Hepatocyte (in vitro differentiated cells): ENCODE data around the gene HCRT. TPM values are rescaled to one million over a fixed set of nuclear protein-coding genes. Genes with fewer than 3 reads are reported as not detected.

Experiments
- DNase-seq: peaks from one replicate; pipeline ENCODE4 v3.0.0-alpha.2; 2016; ENCODE audit warnings: low spot score
- H2AFZ ChIP-seq: fragments of 200-600 bp; sonication (generic); 2 replicates; pipeline ENCODE4 v1.6.0; 2016; ENCODE audit warnings: antibody characterized with exemption, mild to moderate bottlenecking
- H3K27ac ChIP-seq: fragments of 200-600 bp; sonication (generic); 2 replicates; pipeline ENCODE4 v1.5.1; 2016; ENCODE audit warnings: mild to moderate bottlenecking
- H3K27me3 ChIP-seq: fragments of 200-600 bp; sonication (generic); 2 replicates; pipeline ENCODE4 v1.6.1; 2016
- H3K36me3 ChIP-seq: fragments of 200-600 bp; sonication (generic); replicated peaks from 2 replicates; pipeline ENCODE4 v1.5.1; 2016; ENCODE audit warnings: low read depth; ENCODE audit not compliant: insufficient read depth
- H3K4me1 ChIP-seq: fragments of 200-600 bp; sonication (generic); 2 replicates; pipeline ENCODE4 v1.5.1; 2016; ENCODE audit warnings: mild to moderate bottlenecking, moderate library complexity; ENCODE audit not compliant: insufficient read depth
- H3K4me2 ChIP-seq: fragments of 200-600 bp; sonication (generic); 2 replicates; pipeline ENCODE4 v1.6.0; 2016
- H3K4me3 ChIP-seq: fragments of 200-600 bp; sonication (generic); 2 replicates; pipeline ENCODE4 v1.5.1; 2016; ENCODE audit warnings: mild to moderate bottlenecking
- H3K79me2 ChIP-seq: fragments of 200-600 bp; sonication (generic); 2 replicates; pipeline ENCODE4 v1.6.0; 2017; ENCODE audit warnings: mild to moderate bottlenecking
- H3K9me2 ChIP-seq: fragments of 200-600 bp; sonication (generic); replicated peaks from 2 replicates; pipeline ENCODE4 v1.6.0; 2017; ENCODE audit warnings: mild to moderate bottlenecking; ENCODE audit not compliant: insufficient read depth
- H3K9me3 ChIP-seq: fragments of 200-600 bp; sonication (generic); 2 replicates; pipeline ENCODE4 v1.5.1; 2016; ENCODE audit warnings: low read depth, mild to moderate bottlenecking
- H4K20me1 ChIP-seq: fragments of 200-600 bp; sonication (generic); 2 replicates; pipeline ENCODE4 v1.6.0; 2016; ENCODE audit warnings: mild to moderate bottlenecking; ENCODE audit not compliant: insufficient read depth, poor library complexity, severe bottlenecking
- EZH2 ChIP-seq: fragments of 200-600 bp; sonication (generic); IDR thresholded peaks from 2 replicates; pipeline ENCODE4 v1.6.1; 2016; ENCODE audit warnings: antibody characterized with exemption, mild to moderate bottlenecking, borderline replicate concordance
- EZH2phosphoT487 ChIP-seq: fragments of 200-600 bp; sonication (generic); IDR thresholded peaks from one replicate; pipeline ENCODE4 v1.6.1; 2018; ENCODE audit warnings: antibody characterized with exemption, mild to moderate bottlenecking, low read depth, moderate library complexity; ENCODE audit not compliant: unreplicated experiment, severe bottlenecking
- WGBS: methylation state at CpG from one replicate; pipeline ENCODE4 v1.1.6; 2016; ENCODE audit warnings: low lambda C conversion rate; ENCODE audit errors: missing lambda C conversion rate; 5-methylcytosine and 5-hydroxymethylcytosine counted together
- polyA plus RNA-seq: library from polyadenylated mRNA; unstranded; fragments of >200 nt; fragmentation: Nextera tagmentation; extraction: Ambion mirVana; gene quantifications from 2 replicates; pipeline ENCODE4 v1.2.1, GENCODE V29; 2016
- total RNA-seq: library from RNA; depleted of rRNA; stranded (reverse); fragments of >200 nt; gene quantifications from 2 replicates; pipeline ENCODE4 v1.2.3, GENCODE V29; 2014
- TF ChIP-seq, protein P1 (sequence below): fragments of 200-600 bp; sonication (generic); IDR thresholded peaks from 2 replicates; pipeline ENCODE4 v1.5.1; 2016; ENCODE audit warnings: antibody characterized with exemption, mild to moderate bottlenecking; ENCODE audit not compliant: poor library complexity

Gene HCRT, protein sequence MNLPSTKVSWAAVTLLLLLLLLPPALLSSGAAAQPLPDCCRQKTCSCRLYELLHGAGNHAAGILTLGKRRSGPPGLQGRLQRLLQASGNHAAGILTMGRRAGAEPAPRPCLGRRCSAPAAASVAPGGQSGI
- total RNA-seq (not detected in 2 replicates), polyA plus RNA-seq (not detected in 2 replicates)

GRCh38 chr17:42184713-42185620 lies at the start of gene HCRT:
Gene HCRT, minus strand, starts transcription at chr17:42185452. Its CDS starts 87 bp downstream, at chr17:42185365.
- 71% methylated on average over 11 of the region's 11 CpGs for WGBS
- no peaks in the 10 kb centered on the region for H4K20me1 ChIP-seq
- TF ChIP-seq EZH2phosphoT487, result no peak
- TF ChIP-seq, protein P1, sequence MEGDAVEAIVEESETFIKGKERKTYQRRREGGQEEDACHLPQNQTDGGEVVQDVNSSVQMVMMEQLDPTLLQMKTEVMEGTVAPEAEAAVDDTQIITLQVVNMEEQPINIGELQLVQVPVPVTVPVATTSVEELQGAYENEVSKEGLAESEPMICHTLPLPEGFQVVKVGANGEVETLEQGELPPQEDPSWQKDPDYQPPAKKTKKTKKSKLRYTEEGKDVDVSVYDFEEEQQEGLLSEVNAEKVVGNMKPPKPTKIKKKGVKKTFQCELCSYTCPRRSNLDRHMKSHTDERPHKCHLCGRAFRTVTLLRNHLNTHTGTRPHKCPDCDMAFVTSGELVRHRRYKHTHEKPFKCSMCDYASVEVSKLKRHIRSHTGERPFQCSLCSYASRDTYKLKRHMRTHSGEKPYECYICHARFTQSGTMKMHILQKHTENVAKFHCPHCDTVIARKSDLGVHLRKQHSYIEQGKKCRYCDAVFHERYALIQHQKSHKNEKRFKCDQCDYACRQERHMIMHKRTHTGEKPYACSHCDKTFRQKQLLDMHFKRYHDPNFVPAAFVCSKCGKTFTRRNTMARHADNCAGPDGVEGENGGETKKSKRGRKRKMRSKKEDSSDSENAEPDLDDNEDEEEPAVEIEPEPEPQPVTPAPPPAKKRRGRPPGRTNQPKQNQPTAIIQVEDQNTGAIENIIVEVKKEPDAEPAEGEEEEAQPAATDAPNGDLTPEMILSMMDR, result no peak
- no peak for TF ChIP-seq EZH2
- H3K27ac ChIP-seq, result no peak within 1 kb of the TSS
- no peaks in the 10 kb centered on the region for H3K9me3 ChIP-seq
- H3K9me2 ChIP-seq, result no peaks in the 10 kb centered on the region
- peak within 1 kb of the TSS; percentile 96 for H2AFZ ChIP-seq
- peak within 1 kb of the TSS; percentile 95 for H3K4me2 ChIP-seq
- no peaks in the 10 kb centered on the region for H3K79me2 ChIP-seq
- no peak for DNase-seq
- H3K4me1 ChIP-seq, result peaks cover 17% of the 10 kb centered on the region
- no peaks in the 10 kb centered on the region for H3K36me3 ChIP-seq
- H3K4me3 ChIP-seq, result no peak within 1 kb of the TSS
- H3K27me3 ChIP-seq, result peaks cover 42% of the 10 kb centered on the region

DNA sequence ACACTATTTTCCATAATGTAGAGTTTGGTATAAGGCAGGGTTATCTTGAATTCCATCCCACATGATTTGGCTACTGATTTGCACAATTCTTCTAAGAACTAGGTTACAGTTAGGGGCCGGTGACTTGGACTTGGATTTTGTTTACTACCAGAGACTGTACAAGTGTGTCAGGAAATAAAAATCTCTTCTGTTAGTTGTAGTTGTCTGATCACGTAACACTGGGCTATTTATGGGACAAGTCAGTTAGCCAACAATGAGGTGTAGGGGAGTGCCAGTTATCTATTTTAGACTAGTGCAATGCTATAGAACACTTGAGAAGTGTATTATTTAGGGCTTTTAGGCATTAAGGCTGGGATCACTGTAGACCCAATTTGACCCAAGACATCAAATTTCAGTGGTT lies 48.7 kb upstream of the HCRT start:
- H3K27ac ChIP-seq, result no peak overlapping the region
- H4K20me1 ChIP-seq, result no peaks in the 10 kb centered on the region
- H3K27me3 ChIP-seq, result no peaks in the 10 kb centered on the region
- no peak overlapping the region for H3K4me2 ChIP-seq
- no peaks in the 10 kb centered on the region for H3K9me3 ChIP-seq
- no peaks in the 10 kb centered on the region for H3K36me3 ChIP-seq
- WGBS, result 93% methylated on average over 2 of the region's 2 CpGs
- H3K4me3 ChIP-seq, result no peak overlapping the region
- no peak overlapping the region for H2AFZ ChIP-seq
- DNase-seq, result no peak
- no peaks in the 10 kb centered on the region for H3K9me2 ChIP-seq
- H3K79me2 ChIP-seq, result peaks cover 67% of the 10 kb centered on the region
- H3K4me1 ChIP-seq, result no peaks in the 10 kb centered on the region
- TF ChIP-seq EZH2 (no peak), EZH2phosphoT487 (no peak)
- TF ChIP-seq, protein P1, result no peak

- Histone ChIP-seq H3K9me2 (no peaks in the 10 kb centered on the region), H3K79me2 (peaks cover 62% of the 10 kb centered on the region), H3K36me3 (no peaks in the 10 kb centered on the region), H3K4me2 (no peak overlapping the region), H4K20me1 (no peaks in the 10 kb centered on the region), H3K4me1 (no peaks in the 10 kb centered on the region), H2AFZ (no peak overlapping the region), H3K4me3 (no peak overlapping the region), H3K27ac (no peak overlapping the region), H3K9me3 (no peaks in the 10 kb centered on the region), H3K27me3 (no peaks in the 10 kb centered on the region)
- WGBS, result 96% methylated on average over 5 of the region's 5 CpGs
- no peak for DNase-seq
- no peak for TF ChIP-seq EZH2
- TF ChIP-seq, protein P1, result no peak
- no peak for TF ChIP-seq EZH2phosphoT487
Observed at GRCh38 chr17:42233156-42233555, 47.9 kb upstream of the HCRT start.
